Measurements from ENCODE around the gene PTCD3.

PTCD3 gene

DNA sequence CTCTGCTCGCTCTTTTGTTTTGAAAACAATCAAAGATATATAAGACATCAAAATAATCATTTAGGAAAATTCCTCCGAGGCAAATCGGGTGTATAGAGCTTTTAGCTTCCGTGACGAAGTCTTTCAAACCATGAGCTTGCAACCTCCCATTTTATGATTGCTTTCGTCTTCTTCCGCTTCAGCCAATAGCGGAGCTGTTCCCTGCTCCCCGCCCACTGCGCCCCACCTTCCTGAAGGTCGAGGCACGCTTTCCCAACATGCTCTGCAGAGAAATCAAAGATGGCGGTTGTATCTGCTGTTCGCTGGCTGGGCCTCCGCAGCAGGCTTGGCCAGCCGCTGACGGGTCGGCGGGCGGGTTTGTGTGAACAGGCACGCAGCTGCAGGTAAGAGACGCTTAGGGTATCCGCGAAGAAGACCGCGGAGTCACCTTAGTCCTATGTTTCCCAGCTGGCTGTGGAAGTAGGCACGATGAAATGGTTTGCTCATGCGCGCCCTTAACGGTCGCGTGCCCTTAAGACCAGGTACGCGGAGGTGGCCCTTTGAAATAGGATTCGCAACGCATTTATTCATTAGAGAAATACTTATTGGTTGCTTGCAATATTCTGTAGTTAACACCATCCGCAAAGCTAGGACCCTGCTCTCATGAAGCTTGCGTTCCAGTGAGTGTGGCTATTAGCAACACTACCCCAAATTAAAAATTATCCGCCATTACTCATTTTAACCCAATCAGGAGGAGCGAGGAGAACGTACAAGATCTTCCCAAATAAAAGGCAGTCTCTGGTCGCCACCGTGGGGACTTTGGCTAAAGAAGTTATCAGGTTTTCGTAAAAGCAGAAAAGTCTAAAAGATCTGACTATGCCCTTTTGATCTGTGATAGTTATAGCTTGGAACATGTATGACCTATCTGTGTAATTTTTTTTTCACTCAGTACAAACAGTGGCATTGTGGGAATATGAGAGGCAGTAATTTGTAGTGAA is at the start of gene PTCD3:
PTCD3 (plus strand) TSS at position 267 of the 977 bp plus-strand sequence; CDS start at position 280, 13 bp downstream.
- peak; percentile 98 for DNase-seq

DNA sequence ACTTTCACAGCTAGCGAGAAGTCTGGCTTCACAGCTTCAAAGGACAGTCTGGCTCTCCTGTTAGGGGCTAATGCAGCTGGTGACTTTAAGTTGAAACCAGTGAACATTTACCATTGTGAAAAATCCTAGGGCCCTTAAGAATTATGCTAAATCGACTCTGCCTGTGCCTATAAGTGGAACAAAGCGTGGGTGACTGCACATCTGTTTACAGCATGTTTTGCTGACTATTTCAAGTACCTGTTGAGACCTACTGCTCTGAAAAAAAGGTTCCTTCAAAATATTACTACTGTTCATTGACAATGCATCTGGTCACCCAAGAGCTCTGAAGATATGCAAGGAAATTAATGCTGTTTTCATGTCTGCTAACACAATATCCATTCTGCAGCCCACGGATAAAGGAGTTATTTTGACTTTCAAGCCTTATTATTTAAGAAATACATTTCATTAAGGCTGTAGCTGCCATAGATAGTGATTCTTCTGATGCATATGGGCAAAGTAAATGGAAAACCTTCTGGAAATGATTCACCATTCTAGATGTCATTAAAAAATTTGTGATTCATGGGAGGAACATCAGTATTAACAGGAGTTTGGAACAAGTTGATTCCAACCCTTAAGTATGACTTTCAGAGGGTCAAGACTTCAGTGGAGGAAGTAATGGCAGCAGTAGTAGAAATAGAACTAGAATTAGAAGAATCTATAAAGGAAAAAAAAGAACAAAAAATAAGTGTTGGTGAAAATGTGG is 49.3 kb upstream of the PTCD3 start:
- DNase-seq, result no peak

DNA sequence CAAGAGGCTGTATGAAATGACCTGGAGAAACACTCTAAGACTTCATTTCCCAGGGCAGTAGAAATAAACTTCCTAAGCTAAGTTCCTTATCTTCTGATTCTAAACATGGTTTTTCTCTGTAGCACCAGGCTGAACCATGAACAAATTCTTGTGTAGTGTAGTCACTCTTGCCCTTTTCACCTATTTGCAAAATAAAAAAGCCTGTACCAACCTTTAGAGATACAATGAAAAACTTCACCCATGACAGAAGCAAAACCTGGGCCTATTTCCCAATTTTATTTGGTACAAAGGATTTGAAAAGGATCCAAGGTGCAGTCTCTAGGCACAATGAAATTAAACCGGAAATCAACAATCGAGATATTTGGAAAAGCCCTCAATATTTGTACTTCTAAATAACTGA is 44.0 kb upstream of the PTCD3 start:
- DNase-seq, result no peak

DNA sequence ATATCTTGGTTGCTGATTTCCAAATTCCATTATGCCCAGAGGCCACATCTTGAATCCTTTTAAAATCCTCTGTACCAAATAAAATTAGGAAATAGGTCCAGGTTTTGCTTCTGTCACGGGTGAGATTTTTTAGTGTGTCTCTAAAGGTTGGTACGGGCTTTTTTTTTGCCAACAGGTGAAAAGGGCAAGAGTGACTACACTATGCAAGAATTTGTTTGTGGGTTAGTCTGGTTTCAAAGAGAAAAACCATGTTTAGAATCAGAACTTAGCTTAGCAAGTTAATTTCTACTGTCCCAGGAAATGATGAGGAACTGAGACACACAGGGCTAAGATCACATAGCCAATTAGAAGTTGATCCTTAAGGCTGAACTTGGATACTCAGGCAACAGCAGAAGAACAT is 42.0 kb upstream of the PTCD3 start:
- DNase-seq, result no peak

DNA sequence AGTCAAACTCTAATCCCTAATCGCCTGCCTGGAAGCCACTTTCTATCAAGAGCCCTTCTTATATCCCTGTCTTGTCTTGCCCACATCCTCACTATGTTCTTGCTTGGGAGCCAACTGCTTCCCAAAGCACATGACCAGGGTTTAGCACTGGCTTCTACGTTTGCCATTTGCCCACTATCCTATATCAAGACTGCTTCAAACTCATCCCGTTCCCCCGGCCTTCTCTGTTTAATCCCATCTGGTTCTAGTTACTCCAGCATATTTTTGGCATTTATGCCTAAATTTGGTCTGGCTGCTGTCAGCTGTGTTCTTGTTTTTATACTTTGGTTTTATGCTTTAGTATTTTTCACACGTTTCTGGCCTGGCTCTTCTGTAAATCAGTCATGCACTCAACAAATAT is 40.5 kb upstream of the PTCD3 start:
- DNase-seq, result no peak

DNA sequence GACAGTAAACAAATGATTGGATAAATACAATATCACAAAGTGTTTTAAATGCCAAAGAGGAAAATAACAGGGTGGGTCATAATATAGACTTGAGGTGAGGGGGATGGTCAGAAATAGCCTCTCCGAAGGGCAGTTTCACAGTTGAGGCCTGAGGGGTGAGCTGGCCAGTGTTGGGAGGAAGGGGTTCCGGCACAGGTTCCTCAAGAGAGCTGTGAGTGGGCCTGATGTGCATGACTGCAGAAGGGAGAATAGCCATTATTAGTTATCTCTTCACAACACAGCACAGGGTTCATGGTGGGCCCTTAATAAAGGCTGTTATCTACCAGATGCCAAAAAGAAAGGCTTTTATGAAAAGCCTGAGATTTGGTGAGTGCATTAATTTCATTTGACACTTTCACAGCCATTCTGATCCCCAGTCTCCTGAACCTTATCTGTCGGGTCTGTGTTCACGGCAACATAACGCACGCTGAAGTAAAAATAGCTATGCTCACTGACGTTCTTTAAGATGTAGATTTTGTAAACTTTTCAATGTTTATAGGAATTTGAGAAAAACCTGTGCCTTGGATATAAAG is 39.9 kb upstream of the PTCD3 start:
- no peak for DNase-seq

DNA sequence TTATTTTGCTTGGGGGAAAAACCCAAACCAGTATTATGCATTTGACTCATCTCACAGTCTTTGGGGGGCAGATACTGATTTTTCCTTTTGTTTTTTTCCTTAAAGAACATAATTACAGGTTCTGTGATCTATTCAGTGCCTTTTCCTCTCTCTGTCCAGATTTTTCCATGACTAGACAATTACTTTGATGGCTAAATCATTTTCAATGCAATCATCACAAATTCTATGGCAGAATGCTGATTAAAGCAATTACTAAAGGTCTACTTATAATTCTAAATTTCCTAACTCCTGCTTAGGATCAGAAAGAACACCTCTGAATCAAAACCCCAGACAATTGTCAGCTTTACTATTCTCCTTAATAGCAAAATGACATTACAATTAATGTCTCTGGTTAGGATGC is 39.1 kb upstream of the PTCD3 start:
- DNase-seq, result no peak

DNA sequence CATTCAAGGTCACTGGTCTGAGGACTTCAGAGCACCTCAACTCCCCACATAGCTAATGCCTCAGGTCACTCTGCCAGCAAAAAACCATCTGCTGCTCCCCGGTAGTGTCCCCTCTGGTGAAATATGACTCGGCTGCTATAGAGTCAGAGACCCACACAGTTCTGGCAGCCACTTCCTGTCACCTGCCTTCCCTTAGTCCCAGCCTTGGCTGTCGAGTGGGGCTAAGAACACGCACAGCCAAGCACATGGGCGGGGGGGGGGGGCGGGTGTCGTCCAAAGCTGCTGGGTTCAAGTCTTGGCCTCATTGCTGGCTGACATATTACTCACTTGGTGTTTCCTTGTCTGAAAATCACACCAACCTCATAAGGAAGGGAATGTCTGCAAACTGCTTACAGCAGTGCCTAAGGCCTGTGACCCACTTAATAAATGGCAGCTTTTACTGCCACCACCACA is 37.9 kb upstream of the PTCD3 start:
- no peak for DNase-seq

DNA sequence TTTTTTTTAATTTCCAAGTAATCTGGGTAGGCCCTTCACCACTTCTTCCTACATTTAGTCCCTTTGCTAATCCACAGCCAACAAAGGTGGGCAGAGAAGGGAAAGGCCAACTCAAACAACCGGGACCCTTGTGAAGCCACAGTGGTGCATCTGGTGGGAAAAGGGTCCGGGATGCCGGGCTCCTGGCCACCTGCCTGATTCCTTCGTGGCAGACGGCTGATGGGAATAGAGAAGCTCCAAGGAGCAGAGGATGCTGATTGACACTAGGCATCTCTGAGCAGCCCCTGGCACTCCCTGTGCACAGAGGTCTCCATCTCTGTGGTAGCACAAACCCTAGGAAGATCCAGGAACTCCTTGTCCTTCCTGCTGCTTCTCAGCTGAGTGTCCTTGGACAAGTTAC is 37.4 kb upstream of the PTCD3 start:
- DNase-seq, result no peak

DNA sequence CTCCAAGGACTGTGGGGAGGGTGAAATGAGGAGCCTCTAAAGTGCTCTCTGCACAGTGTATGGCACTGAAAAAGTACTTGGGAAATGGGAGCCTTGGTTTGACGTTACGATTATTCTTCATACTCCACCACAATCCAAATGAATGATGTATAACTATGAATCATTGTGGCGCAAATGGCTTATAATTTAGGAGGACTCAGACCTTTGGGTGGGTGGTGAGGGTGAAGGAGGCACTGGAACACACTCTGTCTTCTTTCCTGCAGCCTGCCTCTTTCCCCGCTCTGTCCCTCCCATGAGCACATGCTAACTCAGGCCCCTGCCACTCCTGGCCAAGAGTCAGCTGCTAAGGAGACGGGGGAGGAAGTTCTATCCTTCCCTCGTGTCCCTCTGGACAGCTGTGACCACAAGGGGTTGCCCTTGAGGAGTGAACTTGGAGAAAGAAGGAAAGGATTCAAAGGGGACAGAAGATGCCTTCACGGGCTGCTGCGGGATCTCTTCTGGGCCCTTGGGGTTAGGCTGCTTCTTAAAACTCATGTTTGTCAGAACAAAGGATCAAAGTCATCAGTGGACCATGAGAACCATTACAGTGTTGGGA is 36.8 kb upstream of the PTCD3 start:
- DNase-seq, result no peak

DNA sequence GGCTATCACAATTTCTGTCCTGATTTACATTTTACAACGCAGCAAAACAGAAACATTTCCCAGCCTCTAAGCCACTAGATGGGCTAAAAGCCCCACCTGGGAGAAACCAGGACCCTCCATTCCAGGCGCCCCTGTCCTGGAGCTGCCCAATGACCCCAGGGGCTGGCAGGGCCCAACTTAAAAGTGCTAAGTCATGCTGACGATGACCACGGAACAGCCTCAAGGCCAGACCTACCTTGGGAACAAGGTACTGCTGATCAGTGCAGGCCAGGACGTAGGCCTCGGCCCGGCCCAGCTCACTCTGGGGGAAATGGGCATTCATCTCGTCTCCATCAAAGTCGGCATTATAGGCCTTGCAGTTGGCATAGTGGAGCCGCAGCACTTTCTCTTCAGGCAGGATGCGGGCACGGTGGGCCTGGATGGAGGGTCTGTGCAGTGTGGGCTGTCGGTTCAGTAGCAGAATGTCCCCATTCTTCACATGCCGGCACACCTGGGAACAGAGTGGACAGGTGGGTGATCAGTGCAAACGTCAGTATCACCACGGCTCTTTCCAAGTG is 36.2 kb upstream of the PTCD3 start:
- DNase-seq, result no peak

DNA sequence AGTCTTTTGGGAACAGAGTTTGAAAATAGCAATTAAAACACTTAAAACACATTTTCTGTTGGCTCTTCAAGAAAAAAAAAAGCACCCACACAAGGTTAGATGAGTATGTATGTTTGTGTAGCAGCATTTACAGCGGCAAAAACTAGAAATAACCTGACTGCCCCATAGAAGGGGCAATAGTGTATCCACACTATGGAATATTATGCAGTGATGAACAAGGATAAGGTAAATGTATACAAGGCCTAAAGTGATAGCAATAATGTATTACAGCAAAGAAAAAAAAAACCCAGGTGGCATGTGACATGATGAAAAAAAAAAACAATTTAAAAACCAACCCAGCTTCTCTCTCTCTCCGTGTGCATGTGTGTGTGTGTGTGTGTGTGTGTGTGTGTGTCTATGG is 35.2 kb upstream of the PTCD3 start:
- DNase-seq, result no peak

DNA sequence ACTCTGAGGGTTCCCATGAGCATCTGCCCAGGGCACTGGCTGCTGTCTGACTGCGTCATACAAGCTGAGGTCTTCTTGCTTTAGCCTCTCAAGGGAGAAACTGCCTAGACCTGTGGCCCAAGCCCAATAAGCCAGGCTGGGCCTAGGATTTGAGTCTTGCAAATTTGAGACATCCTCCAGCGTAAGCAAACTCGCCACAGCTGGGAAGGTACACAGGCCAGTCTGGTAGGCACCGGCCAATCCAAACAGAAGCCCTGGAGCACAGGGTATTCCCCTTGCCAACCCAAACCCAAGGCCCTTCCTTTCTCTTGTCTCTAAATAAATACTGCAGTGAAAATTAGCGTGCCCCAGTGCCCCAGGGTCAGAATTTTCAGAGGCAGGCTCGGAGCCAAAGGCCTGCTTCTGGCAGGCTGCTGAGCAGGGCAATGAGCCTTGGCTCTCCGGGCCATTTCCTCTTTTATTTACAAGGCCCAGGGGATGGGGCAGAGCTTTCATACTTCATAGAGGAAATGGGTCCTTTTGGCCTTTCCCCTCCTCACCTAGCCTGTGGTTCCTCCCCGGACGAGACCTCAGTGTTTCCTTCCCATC is 33.7 kb upstream of the PTCD3 start:
- DNase-seq, result no peak

DNA sequence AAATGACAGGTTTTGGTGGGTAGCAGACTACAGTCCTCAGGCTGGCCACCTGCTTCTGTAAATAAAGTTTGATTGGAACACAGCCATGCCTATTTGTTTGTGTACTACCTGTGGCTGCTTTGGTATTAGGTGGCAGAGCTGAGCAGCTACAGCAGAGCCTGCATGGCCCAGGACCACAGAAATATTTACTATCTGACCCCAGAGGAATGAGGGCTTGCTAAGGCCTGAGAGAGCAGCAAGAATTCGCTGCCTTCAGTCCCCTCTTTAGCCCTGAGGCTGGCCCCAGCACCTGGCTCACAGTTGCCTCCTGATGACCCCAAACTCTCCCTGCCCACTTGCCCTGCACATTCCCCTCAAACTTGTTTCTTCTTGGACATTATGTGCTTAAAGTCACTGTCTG is 32.8 kb upstream of the PTCD3 start:
- no peak for DNase-seq

DNA sequence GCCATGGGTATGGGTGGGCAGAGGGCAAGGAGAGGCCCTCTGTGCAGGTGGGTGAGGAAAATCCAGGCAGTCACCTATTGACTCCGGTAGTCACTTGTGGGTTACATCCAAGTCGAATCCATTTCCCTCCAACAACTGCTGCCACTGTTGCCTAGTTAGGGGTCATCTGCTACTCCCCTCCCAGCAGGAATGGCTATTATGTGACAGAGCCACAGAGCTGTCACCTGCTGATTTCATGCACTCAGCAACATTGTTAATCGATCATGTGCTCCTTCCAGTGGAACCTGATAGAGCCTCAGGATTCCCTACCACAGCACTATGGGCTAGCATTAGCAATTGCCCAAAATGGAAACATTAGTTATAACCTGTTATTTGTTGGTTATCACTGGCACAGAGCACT is 31.8 kb upstream of the PTCD3 start:
- no peak for DNase-seq

DNA sequence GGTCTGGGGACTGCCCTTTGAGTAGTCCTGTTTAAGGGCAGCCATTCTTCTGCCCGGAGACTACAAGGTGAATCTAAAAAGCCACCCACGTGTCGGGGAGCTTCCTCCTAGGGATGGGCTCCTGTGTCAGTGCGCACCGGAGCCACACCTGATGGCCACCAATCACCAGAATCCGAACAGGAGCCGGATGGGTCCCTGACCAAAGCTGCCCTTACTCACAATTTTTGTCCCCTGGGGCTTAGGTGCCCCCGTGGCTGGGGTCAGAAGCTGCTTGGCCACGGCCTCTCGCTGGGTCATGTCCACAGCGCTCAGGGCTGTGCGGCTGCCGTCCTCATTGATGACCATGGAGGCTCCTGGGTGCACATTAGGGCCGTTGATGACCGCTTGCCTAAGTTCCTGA is 31.2 kb upstream of the PTCD3 start:
- no peak for DNase-seq

DNA sequence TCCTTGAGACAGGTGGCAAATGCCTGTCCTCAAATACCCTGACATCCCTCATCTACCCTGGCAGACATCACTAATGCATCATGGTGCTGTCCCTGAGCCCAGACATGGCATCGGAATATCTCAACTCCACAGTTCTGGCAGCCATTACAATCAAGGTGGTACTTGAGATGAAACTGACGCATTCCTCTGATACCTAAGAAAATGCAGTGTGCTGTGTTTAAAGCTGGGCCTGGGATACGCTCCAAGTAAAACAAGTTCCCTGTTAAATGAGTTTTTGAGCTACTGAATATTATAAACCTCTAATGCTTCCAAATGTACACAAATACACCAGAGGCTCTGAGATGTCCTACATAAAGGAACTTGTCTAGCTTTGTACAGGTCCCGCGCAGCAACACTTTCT is 30.1 kb upstream of the PTCD3 start:
- no peak for DNase-seq

DNA sequence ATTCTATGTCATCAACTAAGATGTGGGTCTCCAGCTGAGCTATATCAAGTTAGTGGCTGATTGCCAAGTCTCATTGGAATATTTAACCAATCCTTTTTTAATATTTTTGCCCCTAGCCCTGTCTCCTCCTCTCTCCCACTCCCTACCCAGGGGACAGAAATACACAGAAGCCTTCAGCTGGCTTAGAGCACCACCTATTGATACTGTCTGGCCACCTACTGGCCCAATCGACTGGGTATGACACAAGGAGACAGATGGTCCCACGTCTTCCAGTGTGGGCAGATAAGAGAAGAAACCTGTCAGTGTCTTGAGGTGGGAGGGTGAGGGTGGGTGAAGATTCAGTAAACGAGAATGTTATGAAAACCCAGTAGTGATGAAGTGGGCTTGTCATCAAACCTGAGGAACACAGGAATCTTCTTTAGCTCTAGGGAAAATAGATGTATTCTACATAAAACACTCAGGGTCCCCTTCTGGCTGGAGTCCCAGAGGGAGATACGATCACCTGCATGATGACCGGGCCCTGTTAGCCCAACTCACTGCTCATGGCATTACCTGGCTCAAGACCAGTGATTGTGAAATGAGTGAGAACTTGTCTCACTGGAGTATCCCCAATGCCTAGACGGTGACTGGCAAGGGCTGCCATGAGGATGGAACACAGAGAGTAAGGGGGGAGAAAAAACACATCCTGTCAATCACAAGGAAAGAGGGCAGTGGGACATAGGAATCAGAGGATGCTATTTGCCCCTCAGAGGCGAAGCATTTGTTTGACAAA is 27.1 kb upstream of the PTCD3 start:
- no peak for DNase-seq

DNA sequence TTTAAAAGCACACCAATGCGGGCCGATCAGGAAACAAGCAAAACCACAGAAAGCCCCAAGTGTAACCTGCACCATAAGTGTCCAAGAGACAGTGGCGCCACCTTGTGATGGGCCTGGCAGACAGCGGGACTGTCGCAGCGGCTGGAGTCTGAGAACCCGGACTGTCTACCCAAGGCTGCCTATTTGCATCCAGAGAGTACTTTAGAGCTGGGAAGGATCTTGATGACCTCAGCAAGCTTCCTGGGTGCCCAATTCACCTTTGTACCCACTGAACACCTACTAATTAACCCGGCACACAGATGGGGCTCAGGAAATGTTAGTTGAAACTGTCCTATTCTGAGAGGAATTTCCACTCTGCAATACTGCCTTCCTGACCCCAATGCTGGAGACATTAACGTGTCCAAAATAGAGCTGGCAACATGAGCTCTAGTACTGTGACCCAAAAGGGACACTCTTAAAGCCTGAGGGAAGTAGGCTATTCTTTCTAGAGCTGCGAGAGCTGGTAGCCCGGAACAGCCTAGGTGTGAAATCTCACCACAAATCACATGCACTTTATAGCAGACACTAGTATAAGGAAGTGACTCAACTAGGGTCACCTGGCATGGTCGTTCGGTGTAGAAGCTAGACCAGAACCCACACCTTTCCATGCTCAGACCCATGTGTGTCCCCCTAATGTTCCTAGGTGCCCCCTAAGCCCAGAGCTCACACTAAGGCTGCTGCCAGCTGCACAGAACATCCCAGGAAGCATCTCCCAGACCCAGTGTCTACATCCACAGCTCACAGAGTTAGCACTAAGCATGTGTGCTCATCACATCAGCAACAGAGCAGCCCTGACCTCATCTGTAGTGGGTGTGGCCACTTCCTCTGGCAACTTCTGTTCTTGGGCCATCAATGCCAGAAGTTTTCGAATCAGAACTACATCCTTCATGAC is 25.8 kb upstream of the PTCD3 start:
- peak; percentile 63 for DNase-seq

DNA sequence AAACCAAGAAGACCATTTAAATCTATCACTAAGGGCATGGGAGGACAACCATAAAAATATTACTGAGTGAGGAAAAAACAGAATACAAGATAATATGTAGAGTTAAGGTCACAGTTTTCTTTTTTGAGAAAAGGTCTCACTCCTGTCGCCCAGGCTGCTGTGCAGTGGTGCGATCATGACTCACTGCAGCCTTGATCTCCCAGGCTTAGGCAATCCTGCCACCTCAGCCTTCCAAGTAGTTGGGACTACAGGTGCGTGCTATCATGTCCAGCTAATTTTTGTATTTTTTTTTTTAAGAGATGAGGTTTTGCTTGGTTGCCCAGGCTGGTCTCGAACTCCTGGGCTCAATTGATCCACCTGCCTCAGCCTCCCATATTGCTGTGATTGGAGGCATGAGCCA is 24.3 kb upstream of the PTCD3 start:
- no peak for DNase-seq

DNA sequence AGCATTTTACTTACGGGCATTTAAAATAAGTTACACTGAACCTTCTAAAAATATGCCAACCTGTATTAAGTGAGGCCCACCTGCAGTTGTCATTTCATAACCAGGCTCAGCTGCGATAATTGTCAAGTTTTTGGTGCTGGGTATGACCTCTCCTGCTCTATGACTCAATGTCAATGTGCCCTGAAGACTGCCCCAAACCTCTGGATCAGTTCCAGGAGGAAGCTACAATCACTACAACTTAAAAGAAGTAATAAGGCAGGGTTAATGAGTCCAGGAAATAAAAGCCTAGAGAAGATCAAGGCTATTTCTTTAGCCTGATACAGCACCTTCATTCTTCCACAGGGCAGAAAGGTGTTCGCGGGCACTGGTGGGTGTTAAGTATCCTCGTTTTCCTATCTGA is 23.3 kb upstream of the PTCD3 start:
- DNase-seq, result no peak
